Activated naive CD4-positive, alpha-beta T cell treated with anti-CD3 and anti-CD28 coated beads, Interleukin-2, amount 50 U/mL, for 16 hours (primary cell): Measurements from ENCODE around the gene SFTPA2.
"Not testable (repeated sequence)": the region's sequence is repeated elsewhere in the genome, so short reads cannot be mapped to it uniquely, and the experiment has no call there.

Experiments
- DNase-seq: peaks from one replicate; pipeline ENCODE4 v3.0.0-alpha.2; 2020

SFTPA2 gene

DNA sequence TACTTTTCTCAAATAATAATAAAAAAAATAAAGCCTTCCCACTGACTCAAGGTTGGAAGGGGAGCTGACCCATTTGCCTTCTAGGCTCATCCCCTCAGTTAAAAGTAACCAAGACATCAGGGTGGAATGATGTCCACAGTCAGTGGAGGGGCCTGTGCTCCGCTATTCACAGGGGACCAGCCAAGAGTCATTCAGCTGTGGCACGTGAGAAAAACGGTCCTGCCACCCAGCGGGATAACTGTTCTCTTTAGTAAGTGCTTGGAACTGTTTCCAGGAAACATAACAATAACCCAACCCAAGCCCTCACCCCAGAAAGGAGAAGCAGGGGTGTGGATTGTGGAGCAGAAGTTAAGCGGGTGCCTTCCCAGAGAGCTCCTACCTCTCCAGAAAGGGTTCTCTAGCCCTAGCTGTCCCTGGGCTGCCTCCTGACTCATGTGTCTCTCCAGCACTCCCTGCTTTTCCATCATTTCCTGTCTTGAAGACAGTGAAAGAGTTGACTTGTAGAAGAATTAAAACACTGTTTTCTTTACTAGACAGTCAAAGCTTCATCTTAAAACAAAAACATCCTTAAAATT lies 50.2 kb downstream of the SFTPA2 start:
- DNase-seq, result not testable (repeated sequence)

DNA sequence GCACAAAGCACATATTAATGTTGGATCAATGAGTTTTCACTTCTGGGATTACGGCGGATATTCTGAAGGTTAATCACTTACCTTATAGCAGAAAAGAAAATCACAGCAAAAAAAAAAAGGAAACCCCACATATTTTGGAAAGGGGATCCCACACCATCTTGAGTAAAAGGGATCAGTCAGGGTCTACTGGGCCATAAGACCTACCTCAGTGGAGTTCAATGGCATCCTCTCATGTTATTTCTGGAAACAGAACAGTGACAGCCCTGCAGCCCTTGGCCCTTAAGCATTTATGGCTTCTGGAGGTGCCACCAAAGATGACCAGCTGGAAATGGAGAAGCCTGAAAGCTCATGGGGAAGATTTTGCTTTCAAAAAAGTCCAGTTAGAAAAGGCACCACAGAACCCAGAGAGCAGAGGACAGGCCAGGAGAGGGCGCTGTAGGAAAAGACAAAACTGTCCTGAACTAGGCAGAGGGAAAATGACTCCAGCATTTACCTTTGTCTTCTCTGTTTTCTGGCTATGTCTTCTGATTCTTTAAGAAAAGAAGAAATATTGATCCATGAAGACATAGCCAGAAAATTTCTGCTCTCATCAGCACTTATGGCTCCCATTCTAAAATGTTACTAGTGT lies 50.8 kb downstream of the SFTPA2 start:
- not testable (repeated sequence) for DNase-seq

DNA sequence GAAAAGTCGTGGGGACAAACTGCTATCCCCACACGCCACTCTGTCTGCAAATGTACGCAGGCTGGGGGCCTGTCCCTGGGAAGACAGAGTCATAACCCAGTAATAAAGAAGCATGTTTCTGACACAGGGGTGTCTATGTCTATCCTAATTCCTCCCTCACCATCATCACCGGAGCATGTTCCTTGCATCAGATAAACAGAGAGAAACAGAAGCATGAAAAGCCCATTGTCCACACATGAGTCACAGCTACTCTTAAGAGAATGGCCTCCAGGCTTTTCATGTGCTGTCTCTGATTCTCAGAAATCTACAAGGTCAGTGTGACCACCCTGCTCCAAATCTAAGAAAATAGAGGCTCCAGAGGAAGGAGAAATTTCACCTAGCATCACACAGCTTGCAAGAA lies 52.0 kb downstream of the SFTPA2 start:
- not testable (repeated sequence) for DNase-seq

DNA sequence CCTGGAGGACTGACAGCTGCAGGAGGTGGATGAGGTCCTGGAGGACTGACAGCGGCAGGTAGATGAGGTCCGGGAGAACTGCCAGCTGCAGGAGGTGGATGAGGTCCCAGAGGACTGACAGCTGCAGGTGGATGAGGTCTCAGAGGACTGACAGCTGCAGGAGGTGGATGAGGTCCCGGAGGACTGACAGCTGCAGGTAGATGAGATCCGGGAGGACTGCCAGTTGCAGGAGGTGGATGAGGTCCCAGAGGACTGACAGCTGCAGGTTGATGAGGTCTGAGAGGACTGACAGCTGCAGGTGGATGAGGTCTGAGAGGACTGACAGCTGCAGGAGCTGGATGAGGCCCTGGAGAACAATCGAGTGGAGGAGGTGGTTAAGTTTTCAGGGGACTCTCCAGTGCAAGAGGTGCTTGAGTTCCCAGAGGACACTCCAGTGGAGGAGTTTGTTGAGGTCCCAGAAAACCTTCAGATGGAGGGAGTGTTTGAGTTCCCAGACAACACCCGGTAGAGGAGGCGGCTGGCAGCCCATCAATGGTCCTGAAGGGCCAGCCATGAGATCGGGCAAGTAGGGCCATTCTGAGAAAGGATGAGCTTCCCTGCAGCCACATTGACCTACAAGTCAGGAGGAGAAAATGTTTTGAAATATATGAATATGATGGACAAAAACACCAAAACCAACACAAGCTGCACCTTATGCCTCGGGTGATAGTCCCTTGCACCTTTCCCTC lies 52.6 kb downstream of the SFTPA2 start:
- DNase-seq, result no peak
